ENCODE measurements around the gene ZNF581.

ZNF581 gene

GRCh38 chr19:55635334-55635717 lies 8.1 kb upstream of the ZNF581 start:
- no peak for DNase-seq

GRCh38 chr19:55635856-55636440 lies 7.5 kb upstream of the ZNF581 start:
- no peak for DNase-seq

GRCh38 chr19:55636723-55637122 lies 6.7 kb upstream of the ZNF581 start:
- DNase-seq = no peak

GRCh38 chr19:55637534-55637933 lies 5.9 kb upstream of the ZNF581 start:
- DNase-seq = no peak

- peak; percentile 59 for DNase-seq
Observed at GRCh38 chr19:55638864-55639359, 4.5 kb upstream of the ZNF581 start.

- no peak for DNase-seq
Observed at GRCh38 chr19:55640043-55640576, 3.3 kb upstream of the ZNF581 start.

GRCh38 chr19:55640577-55641425 lies 2.6 kb upstream of the ZNF581 start, which contains the start of gene ZNF580:
TSS of gene ZNF580 (plus strand) at chr19:55641002. CDS start at chr19:55642509, 1,507 bp downstream.
- DNase-seq = no peak

GRCh38 chr19:55641426-55642152 lies 1.9 kb upstream of the ZNF581 start:
- peak; percentile 54 for DNase-seq

- no peak for DNase-seq
Observed at GRCh38 chr19:55642153-55643002, 1.1 kb upstream of the ZNF581 start.

- DNase-seq = no peak
Observed at GRCh38 chr19:55643887-55644176, 383 bp downstream of the ZNF581 start.

GRCh38 chr19:55644191-55644833 lies 863 bp downstream of the ZNF581 start:
- no peak for DNase-seq

- DNase-seq = no peak
Observed at GRCh38 chr19:55644842-55645511, 1.5 kb downstream of the ZNF581 start.

GRCh38 chr19:55645512-55645881 lies 2.0 kb downstream of the ZNF581 start:
- DNase-seq = no peak

- DNase-seq = no peak
Observed at GRCh38 chr19:55646889-55647731, 3.7 kb downstream of the ZNF581 start.

GRCh38 chr19:55647732-55648584 lies 4.5 kb downstream of the ZNF581 start, which contains the start of gene CCDC106:
TSS of gene CCDC106 (plus strand) at chr19:55648212. CDS start at chr19:55649047, 835 bp downstream.
- peak; percentile 74 for DNase-seq

- DNase-seq = no peak
Observed at GRCh38 chr19:55648585-55649267, 5.3 kb downstream of the ZNF581 start.

GRCh38 chr19:55649268-55650125 lies 6.0 kb downstream of the ZNF581 start:
- no peak for DNase-seq

GRCh38 chr19:55650126-55650557 lies 6.7 kb downstream of the ZNF581 start:
- DNase-seq = no peak

Data from KG1 (cell line).